ENCODE measurements around the gene MCC. TPM values are rescaled to one million over a fixed set of nuclear protein-coding genes. Genes with fewer than 3 reads are reported as not detected.

The MCC gene
- total and polyA plus RNA-seq, 2 of the 4 experiments (the other 2 are of a cell fraction) = 5.0 to 20.6 TPM

- Histone ChIP-seq H2AK5ac (ENCODE audit: low read depth, low read length) (no peak overlapping the region), H3K4ac (ENCODE audit: low read depth, low read length) (no peak overlapping the region), H3K23ac (ENCODE audit: low read depth, low read length) (no peak overlapping the region), H3K9me1 (ENCODE audit: insufficient read depth, low read length) (peaks cover 7% of the 10 kb centered on the region), H3K4me2 (ENCODE audit: low read depth, low read length) (no peak overlapping the region), H4K8ac (ENCODE audit: low read depth in 2 of 2, low read length in 2 of 2) (no peak overlapping the region), H3K4me3 (ENCODE audit: insufficient read depth, low read depth, low read length) (no peak overlapping the region), H2BK120ac (ENCODE audit: low read depth, low read length) (no peak overlapping the region), H2AFZ (replicated peaks; ENCODE audit: low read length, poor library complexity) (no peak overlapping the region), H3K27me3 (ENCODE audit: control insufficient read depth, insufficient read depth, low read length) (no peaks in the 10 kb centered on the region), H2BK20ac (ENCODE audit: low read depth, low read length) (no peak overlapping the region), H3K9ac (ENCODE audit: low read depth, low read length) (no peak overlapping the region), H3K18ac (ENCODE audit: low read depth, low read length) (no peak overlapping the region), H3K79me1 (ENCODE audit: low read depth in 1 of 2, low read length in 2 of 2) (peaks cover 4 to 7% of the 10 kb centered on the region in 2 experiments; a peak in 2 of 4 replicates), H4K91ac (ENCODE audit: insufficient read depth, low read depth, low read length) (no peak overlapping the region), H4K5ac (ENCODE audit: low read depth, low read length) (no peak overlapping the region), H4K20me1 (ENCODE audit: insufficient read depth, low read length) (peaks cover 4% of the 10 kb centered on the region; the same call in 1 of the 2 replicates), H3K27ac (ENCODE audit: insufficient read depth, low read length) (no peak overlapping the region), H2AK9ac (replicated peaks; ENCODE audit: low read depth, low read length, poor library complexity) (no peak overlapping the region), H3K36me3 (ENCODE audit: control insufficient read depth, insufficient read depth, low read length) (peaks cover 16% of the 10 kb centered on the region), H2BK15ac (ENCODE audit: low read depth, low read length) (no peak overlapping the region), H3K56ac (ENCODE audit: extremely low read depth, insufficient read depth, low read length) (no peak overlapping the region), H3K14ac (replicated peaks; ENCODE audit: low read depth, low read length) (no peak overlapping the region), H2BK5ac (ENCODE audit: low read depth, low read length, poor library complexity, severe bottlenecking) (no peak overlapping the region), H3K4me1 (ENCODE audit: control insufficient read depth, insufficient read depth, low read length) (peaks cover 14% of the 10 kb centered on the region), H3K9me3 (ENCODE audit: control insufficient read depth, insufficient read depth, low read length) (no peaks in the 10 kb centered on the region; the same call in 1 of the 2 replicates)
- DNase-seq (no peak), ATAC-seq (ENCODE audit: low read depth) (no peak)
- dilution Hi-C loops (cut with HindIII; ENCODE audit: low sequenced_read_pairs, unreplicated experiment) = no loop called here
- ChIA-PET POLR2A (ENCODE audit: unreplicated experiment) (no interaction called here), CTCF (no interaction called here)
- intact Hi-C loops (cut with micrococcal nuclease) = no loop called here
- in situ Hi-C loops (cut with MboI; ENCODE audit: low sequenced_read_pairs) = no loop called here
- WGBS, 2 experiments (ENCODE audit: extremely low coverage in 2 of 2, insufficient read length in 1 of 2) = 80% methylated on average over 1 of the region's 7 CpGs; no CpG with 5 or more reads in 1 of the 2 experiments
- no TSS peak for BruUV-seq (replicated peaks)
- TF ChIP-seq MAFK (IDR thresholded peaks at IDR 0.05; ENCODE audit: low read depth, low read length) (no peak), CEBPB (IDR thresholded peaks at IDR 0.05; ENCODE audit: low read depth, low read length) (no peak), USF2 (IDR thresholded peaks at IDR 0.05; ENCODE audit: low read depth, low read length) (no peak), POLR2A (IDR thresholded peaks at IDR 0.05; ENCODE audit: low read depth, low read length) (no peak), FOS (IDR thresholded peaks at IDR 0.05; ENCODE audit: low read depth, low read length) (no peak), CTCF (conservative IDR thresholded peaks at IDR 0.05; ENCODE audit: low read depth, low read length) (no peak), NFE2L2 (IDR thresholded peaks at IDR 0.05; ENCODE audit: low read depth, low read length) (no peak), RCOR1 (IDR thresholded peaks at IDR 0.05; ENCODE audit: insufficient replicate concordance, low read length) (no peak), ELK1 (IDR thresholded peaks at IDR 0.05; ENCODE audit: borderline replicate concordance, low read depth, low read length) (no peak), SMC3 (IDR thresholded peaks at IDR 0.05; ENCODE audit: low read depth, low read length) (no peak), BHLHE40 (IDR thresholded peaks at IDR 0.05; ENCODE audit: low read depth, low read length) (no peak)
Measured at GRCh38 chr5:113114559-113114958, 373.7 kb downstream of the MCC start.
